NT2/D1 (cell line): Measurements from ENCODE around the gene PEPD.

ENCODE experiments used
- SUZ12 ChIP-seq: IDR thresholded peaks from 2 replicates; pipeline ENCODE4 v1.6.1; 2011; ENCODE audit not compliant: insufficient read length, insufficient read depth; ENCODE audit errors: extremely low read depth
- ZNF274 ChIP-seq: IDR thresholded peaks from 2 replicates; pipeline ENCODE4 v1.6.1; 2011; ENCODE audit warnings: mild to moderate bottlenecking, low read depth, low read length

GRCh38 chr19:33343301-33343700 is 178.3 kb downstream of the PEPD start:
- TF ChIP-seq ZNF274 (no peak), SUZ12 (no peak)
